KOPT-K1 (cell line): ENCODE results near the gene GAB3.

Source experiments
- H3K27ac ChIP-seq: fragments of 200-600 bp; sonication (generic); 2 replicates; pipeline ENCODE4 v1.5.1; 2016; ENCODE audit warnings: antibody characterized with exemption, mild to moderate bottlenecking, low read depth, low read length; ENCODE audit not compliant: poor library complexity, severe bottlenecking
- H3K36me3 ChIP-seq: fragments of 200-600 bp; sonication (generic); 2 replicates; pipeline ENCODE4 v1.5.1; 2017; ENCODE audit warnings: antibody characterized with exemption, mild to moderate bottlenecking, low read length, moderate library complexity; ENCODE audit not compliant: insufficient read depth
- H3K9me3 ChIP-seq: fragments of 200-600 bp; sonication (generic); 2 replicates; pipeline ENCODE4 v1.5.1; 2017; ENCODE audit warnings: antibody characterized with exemption, low read length, mild to moderate bottlenecking; ENCODE audit not compliant: insufficient read depth, poor library complexity, severe bottlenecking

GAB3 gene

DNA sequence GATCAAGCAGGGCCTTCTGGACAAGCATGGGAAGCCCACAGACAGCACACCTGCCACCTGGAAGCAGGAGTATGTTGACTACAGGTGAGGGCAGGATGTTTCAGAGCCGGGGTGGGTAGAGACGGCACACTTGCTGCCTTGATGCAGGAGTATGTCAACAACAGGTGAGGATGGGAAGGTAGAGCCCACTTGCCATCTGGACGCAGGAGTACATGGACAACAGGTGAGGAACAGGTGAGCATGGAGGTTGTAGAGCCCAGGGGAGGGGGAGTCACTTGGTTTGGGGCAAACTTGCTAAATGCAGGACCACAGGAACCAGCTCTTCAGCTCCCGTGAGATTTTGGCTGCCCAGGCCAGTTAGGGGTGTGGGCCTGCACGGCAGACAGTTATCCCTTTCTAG, 23.7 kb upstream of the GAB3 start:
- Histone ChIP-seq H3K36me3 (peaks cover 94% of the 10 kb centered on the region), H3K9me3 (no peaks in the 10 kb centered on the region), H3K27ac (no peak overlapping the region)

DNA sequence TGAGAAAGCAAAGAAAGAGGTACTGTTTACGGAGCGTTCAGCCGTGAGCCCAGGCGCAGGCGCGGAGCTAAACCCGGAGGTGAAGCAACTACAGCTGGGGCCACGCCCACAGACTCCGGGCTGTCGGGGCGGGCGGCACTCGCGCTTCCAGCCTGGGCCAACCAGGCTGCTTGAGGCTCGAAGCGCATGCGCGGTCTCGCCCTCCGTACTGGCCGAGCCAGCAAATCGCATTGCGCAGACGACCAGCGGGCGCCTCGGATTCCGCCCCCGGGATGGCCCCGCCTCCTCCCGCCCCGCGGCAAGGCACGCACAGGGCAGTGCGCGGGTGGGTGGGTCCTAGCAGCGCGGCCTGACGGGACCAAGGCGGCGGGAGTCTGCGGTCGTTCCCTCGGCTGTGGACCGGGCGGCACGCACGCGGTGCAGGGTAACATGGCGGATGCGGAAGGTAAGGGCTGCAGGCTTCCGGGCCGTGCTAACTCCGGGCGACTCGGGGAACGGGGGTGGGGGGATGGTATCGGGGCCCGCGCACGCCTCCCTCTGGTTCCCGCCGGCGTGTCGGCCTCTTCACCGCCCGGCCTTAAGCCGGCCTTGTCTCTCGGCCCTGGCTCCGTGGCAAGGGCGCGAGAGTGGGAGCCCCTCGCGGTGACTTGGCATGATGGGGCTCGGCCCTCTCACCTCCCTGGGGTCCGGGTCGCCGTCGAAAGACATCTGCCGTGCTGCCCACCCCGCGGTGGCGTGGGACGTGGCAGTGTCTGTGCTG, 11.8 kb upstream of the GAB3 start, which contains the start of gene DKC1:
TSS of gene DKC1 (plus strand) at position 328 of the 760 bp plus-strand sequence. CDS start at position 430, 102 bp downstream.
- Histone ChIP-seq H3K27ac (peak within 1 kb of the TSS; percentile 88), H3K9me3 (no peaks in the 10 kb centered on the region), H3K36me3 (peaks cover 33% of the 10 kb centered on the region)

DNA sequence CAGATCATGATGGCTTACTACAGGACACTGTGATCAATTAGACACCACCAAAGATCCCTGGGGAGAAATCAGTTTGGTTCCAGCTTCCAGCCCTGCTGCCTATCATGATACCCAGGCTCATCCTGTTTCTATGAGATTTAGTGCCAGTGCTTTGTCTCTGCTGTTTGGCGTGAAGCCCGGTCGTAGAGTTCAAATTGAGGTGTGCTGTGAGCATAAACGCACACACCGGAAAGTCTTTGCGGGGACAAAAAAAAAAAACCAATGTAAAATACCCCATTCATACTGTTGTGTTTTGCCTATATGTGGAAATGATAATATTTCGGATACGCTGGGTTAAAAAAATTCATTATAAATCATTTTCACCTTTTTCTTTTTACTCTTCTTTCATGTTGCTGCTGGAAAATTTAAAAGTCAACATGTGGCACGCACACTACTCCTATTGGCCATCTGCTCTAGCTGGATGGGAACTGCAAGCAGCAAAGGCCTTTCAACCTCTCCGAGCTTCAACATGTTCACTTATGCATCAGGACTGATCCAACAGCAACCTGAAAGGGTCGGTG, 11.2 kb upstream of the GAB3 start:
- no peaks in the 10 kb centered on the region for H3K9me3 ChIP-seq
- peaks cover 26% of the 10 kb centered on the region for H3K36me3 ChIP-seq
- H3K27ac ChIP-seq: peak overlapping the region; percentile 88

DNA sequence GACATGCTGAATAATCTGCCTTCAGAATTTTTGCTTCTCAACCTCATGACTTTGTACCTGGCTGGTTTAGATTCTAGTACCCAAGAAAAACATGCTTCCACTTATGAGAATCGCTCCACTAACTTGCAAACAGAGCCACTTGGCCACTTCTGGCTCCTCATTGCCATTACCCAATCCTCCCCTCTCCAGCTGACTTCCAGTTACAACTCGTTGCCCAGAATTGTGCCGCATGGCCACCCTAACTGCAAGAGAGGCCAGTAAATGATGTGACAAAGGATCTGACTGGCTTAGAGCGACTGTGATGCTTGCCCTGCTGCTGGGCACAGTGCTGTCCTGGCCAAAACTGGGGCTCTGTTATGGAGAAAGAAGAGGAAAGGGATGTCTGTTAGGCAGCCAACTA, 7.8 kb upstream of the GAB3 start:
- Histone ChIP-seq H3K36me3 (no peaks in the 10 kb centered on the region), H3K27ac (no peak overlapping the region), H3K9me3 (no peaks in the 10 kb centered on the region)

DNA sequence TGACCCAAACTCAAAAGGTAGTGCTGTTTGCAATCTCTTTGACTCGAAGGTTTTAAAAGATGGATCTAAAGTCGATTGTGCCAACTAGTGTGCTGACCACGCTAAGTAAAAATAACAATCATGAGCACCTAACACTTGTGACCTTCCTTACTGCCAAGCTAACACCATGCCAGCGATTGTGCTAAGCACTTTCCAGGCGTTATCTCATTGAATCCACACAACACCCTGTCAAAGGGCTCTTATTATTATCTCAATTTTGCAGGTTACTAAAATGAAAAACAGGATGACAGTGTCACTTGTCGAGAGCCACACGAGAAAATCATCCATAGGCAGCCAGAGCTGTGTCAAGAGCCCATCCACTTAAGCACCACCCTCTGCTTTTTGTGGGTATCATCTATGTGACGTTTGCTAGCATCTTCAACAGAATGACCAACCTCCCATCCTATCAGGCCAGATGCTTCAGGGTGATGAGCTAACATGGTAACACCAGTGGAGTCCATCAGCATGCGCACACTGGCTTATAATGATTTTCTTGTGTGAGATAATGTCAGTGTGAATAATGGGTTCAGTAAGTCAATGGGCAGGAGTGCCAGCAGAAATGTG, 893 bp upstream of the GAB3 start:
- Histone ChIP-seq H3K36me3 (no peaks in the 10 kb centered on the region), H3K9me3 (no peaks in the 10 kb centered on the region), H3K27ac (peak overlapping the region; percentile 73)

DNA sequence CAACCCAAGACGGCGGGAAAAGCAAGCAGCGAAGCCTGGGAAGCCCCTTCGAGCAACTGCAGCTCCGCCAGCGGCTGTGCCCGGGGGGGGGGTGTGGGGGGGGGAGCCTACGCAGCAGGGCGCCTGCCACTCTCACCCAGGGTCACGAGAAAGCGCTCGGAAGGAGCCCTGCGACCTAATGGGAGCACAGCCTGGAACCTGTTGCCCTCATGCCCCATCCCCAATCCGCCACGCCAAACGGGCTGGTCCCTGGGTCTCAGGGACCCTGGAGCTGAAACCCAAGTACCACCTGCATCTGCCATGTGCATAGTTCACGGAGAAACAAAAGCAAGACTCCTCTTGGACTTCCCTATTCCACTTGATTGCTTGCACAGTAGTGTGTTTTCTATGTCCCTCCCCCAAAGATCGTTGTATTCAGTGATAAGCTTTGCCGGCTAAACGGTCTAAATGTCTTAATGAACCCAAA, 359 bp upstream of the GAB3 start:
- no peaks in the 10 kb centered on the region for H3K9me3 ChIP-seq
- peak overlapping the region; percentile 73 for H3K27ac ChIP-seq
- H3K36me3 ChIP-seq: no peaks in the 10 kb centered on the region

DNA sequence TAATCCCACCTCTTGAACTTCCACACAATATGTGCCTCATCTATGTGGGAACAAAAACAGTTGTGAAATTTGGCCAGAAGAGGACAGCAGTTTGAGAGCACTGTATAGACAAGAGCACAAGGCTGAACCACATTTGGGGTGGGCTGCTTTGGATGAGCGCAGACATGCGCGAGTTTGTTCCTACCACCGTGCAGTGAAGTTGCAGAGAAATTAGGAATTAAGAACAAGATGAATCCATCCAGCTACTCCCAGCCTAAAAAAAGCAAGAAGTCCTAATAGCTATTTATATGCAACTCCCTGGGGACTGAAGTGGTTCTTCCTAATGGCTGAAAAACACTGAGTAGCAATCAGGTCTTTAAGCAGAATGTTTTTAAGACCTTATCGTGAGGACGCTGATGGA, 1.0 kb downstream of the GAB3 start:
- Histone ChIP-seq H3K9me3 (peaks cover 9% of the 10 kb centered on the region), H3K36me3 (no peaks in the 10 kb centered on the region), H3K27ac (peak overlapping the region; percentile 73)

DNA sequence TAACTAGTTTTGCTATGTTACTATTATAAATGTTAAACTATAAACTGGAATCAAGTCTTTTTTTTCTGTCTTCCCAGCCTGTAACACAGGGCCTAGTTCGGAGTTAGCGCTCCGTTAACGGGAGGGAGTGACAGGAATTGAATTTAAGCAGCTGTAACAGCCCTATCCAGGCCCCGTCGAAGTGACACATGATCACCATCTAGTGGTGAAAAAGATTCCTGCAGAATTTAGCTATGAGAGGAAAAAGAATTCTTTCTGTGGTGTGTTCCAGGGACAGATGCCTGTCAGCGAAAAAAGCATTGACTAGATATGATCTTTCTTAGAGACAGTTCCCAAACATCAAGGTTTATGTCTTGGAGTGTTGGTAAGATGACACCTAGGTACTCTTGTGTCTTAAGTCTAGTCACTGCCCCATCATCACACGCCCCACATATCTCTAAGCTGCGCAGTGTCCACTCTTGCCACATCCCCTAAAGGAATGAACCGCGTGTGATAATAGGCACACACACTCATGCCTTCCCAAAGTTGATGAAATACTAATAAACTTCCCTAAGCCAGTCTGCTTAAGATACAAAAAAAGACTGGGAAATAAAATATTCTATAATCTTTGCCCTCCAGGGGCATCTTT, 2.1 kb downstream of the GAB3 start:
- Histone ChIP-seq H3K9me3 (peaks cover 9% of the 10 kb centered on the region), H3K36me3 (no peaks in the 10 kb centered on the region), H3K27ac (peak overlapping the region; percentile 45)

DNA sequence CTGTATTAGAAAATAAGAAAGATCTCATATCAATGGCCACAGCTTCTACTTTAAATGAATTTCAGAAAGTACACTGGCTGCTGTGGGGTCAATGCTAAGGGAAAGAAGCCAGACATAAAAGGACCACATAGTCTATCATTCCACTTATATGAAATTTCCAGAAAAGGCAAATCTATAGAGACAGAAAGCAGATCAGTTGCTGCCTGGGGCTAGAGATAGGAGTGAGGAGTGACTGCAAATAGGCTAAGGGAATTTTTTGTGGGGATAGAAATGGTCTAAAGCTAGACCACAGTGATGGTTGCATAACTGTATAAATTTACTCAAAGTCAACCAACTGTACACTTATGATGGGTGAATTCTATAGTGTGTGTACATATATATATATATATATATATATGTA, 8.3 kb downstream of the GAB3 start:
- Histone ChIP-seq H3K36me3 (no peaks in the 10 kb centered on the region), H3K9me3 (peaks cover 9% of the 10 kb centered on the region), H3K27ac (no peak overlapping the region)

DNA sequence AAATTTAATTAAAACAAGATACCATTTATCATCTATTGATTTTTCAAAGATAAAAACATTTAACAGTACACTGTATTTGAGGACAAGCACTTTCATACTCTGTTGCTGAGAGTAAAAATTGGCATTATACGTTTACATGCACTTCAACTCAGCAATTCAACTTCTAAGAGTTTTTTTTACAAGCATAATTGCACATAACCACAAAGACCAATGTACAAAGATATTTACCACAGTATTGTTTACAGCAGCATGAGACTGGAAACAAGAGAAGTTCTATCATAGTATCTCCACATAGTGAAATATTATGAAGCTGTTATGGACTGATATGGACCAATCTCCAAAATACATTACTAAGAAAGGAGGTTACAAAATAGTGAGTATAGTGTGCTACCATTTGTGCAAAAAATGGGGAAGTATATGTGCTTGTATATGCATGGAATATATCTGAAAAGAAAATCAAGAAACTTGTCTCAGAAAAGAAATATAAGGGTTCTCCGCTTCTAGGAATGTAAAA, 10.9 kb downstream of the GAB3 start:
- Histone ChIP-seq H3K27ac (peak overlapping the region; percentile 94), H3K36me3 (no peaks in the 10 kb centered on the region)

DNA sequence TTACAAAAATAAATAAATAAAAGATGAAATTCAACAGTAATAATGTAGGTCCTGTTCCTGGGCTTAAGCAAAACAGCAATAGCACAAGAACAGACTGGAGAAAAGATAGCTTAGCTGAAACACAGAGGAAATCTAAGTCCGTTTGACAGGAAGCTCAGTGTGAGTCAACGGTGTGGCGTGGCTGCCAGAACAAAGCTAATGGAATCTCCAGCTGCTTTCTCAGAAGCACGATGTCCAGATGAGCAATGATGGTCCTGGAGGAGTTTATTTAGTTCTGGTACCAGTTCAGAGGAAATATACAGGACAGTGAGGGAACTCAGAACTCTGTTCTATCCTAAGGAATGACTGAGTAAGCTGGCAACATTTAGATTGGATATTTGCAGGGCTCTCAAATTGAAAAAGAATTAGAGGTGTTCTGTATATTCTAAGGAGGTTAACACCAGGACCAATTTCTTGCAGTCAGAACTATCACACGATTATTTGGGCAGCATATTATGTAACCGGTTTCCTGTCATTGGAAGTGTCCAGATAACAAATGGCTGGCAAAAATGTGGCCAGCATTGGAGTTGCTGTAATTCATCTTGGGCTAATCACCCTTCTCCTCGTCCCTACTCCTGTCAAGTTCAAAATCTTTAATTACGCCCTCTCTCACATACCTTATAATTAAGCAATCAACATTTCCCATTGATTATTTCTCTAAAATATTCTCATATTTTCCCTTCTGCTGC, 12.7 kb downstream of the GAB3 start:
- H3K27ac ChIP-seq: peak overlapping the region; percentile 94

More for the DNA sequence above, 10.9 kb downstream of the GAB3 start:
- H3K9me3 ChIP-seq: peaks cover under 1% of the 10 kb centered on the region

DNA sequence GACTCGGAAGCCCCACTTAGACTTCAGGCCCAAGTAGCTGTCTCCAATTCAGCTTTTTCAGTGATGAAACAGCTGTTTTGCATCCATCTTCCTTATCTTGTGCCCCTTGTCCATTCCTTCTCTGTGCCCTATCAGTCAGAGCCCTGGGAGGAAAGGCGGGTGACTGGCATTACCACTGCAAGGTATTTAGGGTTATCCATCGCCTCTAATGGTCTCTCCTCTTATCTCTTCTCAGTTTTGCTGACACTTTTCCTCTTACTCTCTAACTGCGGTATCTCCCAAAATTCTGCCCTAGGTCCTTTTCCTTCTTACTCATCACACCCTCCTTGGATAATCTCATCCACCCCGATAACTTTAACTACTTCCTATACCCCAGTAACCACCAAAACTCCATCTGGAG, 13.7 kb downstream of the GAB3 start:
- Histone ChIP-seq H3K9me3 (no peaks in the 10 kb centered on the region), H3K27ac (peak overlapping the region; percentile 94), H3K36me3 (no peaks in the 10 kb centered on the region)

More for the DNA sequence above, 12.7 kb downstream of the GAB3 start:
- no peaks in the 10 kb centered on the region for H3K9me3 ChIP-seq
- H3K36me3 ChIP-seq: no peaks in the 10 kb centered on the region

DNA sequence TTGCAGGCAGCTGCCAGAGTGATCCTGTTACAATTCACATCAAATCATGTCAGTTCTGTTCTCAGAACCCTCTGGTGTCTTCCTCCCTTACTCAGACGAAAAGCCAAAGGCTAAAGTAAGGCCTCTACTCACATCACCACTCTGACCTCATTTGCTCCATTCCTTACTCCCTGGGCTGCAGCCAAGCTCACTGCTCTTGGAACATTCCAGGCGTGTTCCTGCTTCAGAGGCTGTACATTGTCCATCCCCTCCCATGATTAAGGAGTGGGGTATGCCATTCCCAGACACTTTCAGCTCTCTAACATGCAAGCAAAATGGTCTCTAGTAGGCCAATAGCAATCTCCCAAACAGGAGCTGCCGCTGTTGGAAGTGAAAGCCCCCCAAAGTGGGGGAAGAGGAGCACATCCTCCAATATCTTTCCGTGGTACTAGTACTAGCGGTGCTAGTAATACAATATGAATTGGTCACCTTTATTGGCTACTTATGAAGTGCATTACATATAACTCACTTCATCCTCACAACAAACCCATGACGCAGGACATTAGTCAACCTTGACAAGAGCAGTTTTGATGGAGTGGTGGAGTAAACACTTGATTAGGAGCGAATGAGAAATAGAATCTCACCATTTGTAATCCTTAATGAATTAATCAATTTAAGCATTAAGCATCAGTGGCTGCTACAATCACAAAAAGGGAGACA, 15.0 kb downstream of the GAB3 start:
- Histone ChIP-seq H3K36me3 (no peaks in the 10 kb centered on the region), H3K27ac (peak overlapping the region; percentile 94), H3K9me3 (no peaks in the 10 kb centered on the region)
